Measurements from ENCODE around the gene ACOT11.

Gene ACOT11

GRCh38 chr1:54593571-54594160, 45.6 kb downstream of the ACOT11 start:
- TF ChIP-seq, protein P1, sequence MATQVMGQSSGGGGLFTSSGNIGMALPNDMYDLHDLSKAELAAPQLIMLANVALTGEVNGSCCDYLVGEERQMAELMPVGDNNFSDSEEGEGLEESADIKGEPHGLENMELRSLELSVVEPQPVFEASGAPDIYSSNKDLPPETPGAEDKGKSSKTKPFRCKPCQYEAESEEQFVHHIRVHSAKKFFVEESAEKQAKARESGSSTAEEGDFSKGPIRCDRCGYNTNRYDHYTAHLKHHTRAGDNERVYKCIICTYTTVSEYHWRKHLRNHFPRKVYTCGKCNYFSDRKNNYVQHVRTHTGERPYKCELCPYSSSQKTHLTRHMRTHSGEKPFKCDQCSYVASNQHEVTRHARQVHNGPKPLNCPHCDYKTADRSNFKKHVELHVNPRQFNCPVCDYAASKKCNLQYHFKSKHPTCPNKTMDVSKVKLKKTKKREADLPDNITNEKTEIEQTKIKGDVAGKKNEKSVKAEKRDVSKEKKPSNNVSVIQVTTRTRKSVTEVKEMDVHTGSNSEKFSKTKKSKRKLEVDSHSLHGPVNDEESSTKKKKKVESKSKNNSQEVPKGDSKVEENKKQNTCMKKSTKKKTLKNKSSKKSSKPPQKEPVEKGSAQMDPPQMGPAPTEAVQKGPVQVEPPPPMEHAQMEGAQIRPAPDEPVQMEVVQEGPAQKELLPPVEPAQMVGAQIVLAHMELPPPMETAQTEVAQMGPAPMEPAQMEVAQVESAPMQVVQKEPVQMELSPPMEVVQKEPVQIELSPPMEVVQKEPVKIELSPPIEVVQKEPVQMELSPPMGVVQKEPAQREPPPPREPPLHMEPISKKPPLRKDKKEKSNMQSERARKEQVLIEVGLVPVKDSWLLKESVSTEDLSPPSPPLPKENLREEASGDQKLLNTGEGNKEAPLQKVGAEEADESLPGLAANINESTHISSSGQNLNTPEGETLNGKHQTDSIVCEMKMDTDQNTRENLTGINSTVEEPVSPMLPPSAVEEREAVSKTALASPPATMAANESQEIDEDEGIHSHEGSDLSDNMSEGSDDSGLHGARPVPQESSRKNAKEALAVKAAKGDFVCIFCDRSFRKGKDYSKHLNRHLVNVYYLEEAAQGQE (IDR thresholded peaks at IDR 0.05; ENCODE audit: insufficient read depth in 1 of 2, low read depth in 2 of 2, low read length in 2 of 2), result no peak
- TF ChIP-seq TAF1 (IDR thresholded peaks at IDR 0.05; ENCODE audit: borderline replicate concordance, insufficient read depth, low read length), result no peak
- TF ChIP-seq SIN3A (IDR thresholded peaks at IDR 0.05; ENCODE audit: borderline replicate concordance, insufficient read depth, low read length), result no peak
- no peak for TF ChIP-seq POLR2AphosphoS5 (IDR thresholded peaks at IDR 0.05; ENCODE audit: low read depth, low read length)
- no peak for TF ChIP-seq FOXP2 (optimal IDR thresholded peaks at IDR 0.05; ENCODE audit: borderline replicate concordance, extremely low read depth, extremely low read length, insufficient read depth)

DNA sequence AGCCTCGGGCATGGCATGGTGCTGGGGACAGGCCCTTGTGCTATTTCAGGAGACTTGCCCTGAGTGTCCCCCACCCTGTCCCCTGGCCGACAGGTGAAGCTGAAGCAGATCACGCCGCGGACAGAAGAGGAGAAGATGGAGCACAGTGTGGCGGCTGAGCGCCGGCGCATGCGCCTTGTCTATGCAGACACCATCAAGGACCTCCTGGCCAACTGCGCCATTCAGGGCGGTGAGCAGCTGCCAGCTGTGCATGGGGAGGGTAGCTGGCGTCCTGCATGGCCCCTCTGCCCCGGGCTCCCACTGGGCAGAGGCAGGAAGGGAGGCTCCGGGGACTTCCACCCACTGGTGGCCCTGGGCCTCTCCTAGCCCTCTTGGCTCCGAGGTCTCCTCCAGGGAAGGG, 46.4 kb downstream of the ACOT11 start:
- TF ChIP-seq, protein P1 (IDR thresholded peaks at IDR 0.05; ENCODE audit: insufficient read depth in 1 of 2, low read depth in 2 of 2, low read length in 2 of 2), result no peak
- TF ChIP-seq FOXP2 (optimal IDR thresholded peaks at IDR 0.05; ENCODE audit: borderline replicate concordance, extremely low read depth, extremely low read length, insufficient read depth) (no peak), SIN3A (IDR thresholded peaks at IDR 0.05; ENCODE audit: borderline replicate concordance, insufficient read depth, low read length) (no peak), POLR2AphosphoS5 (IDR thresholded peaks at IDR 0.05; ENCODE audit: low read depth, low read length) (no peak), TAF1 (IDR thresholded peaks at IDR 0.05; ENCODE audit: borderline replicate concordance, insufficient read depth, low read length) (no peak)

DNA sequence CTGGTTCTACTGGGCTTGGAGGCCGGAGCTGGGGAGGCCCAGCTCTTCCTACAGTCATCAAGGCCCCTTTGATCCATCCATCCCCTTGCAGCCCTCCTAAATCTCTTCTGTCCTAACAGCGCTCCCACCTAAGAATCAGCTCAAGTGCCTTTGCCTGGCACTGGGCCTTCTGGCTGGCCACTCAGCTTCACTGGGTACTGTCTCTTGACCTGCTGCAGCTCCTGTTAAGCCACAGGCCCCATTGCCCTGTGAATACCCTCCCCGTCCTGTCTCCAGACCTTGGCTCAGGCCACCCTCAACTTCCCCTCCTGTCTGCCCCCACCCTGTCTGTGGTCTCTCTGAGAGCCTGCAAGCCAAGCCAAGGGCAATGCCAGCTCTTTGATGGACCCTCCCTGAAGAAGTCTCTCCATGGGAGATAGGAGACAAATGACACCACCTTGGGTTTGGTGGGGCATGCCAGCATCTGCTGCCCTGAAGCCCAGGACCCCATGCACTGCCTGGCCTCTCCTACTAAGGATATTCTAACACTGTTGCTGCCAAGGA, 48.0 kb downstream of the ACOT11 start:
- TF ChIP-seq FOXP2 (optimal IDR thresholded peaks at IDR 0.05; ENCODE audit: borderline replicate concordance, extremely low read depth, extremely low read length, insufficient read depth) (no peak), POLR2AphosphoS5 (IDR thresholded peaks at IDR 0.05; ENCODE audit: low read depth, low read length) (no peak), TAF1 (IDR thresholded peaks at IDR 0.05; ENCODE audit: borderline replicate concordance, insufficient read depth, low read length) (no peak), SIN3A (IDR thresholded peaks at IDR 0.05; ENCODE audit: borderline replicate concordance, insufficient read depth, low read length) (no peak)
- TF ChIP-seq, protein P1 (IDR thresholded peaks at IDR 0.05; ENCODE audit: insufficient read depth in 1 of 2, low read depth in 2 of 2, low read length in 2 of 2), result no peak

- TF ChIP-seq TAF1 (IDR thresholded peaks at IDR 0.05; ENCODE audit: borderline replicate concordance, insufficient read depth, low read length), result no peak
- TF ChIP-seq SIN3A (IDR thresholded peaks at IDR 0.05; ENCODE audit: borderline replicate concordance, insufficient read depth, low read length), result no peak
- TF ChIP-seq, protein P1 (IDR thresholded peaks at IDR 0.05; ENCODE audit: insufficient read depth in 1 of 2, low read depth in 2 of 2, low read length in 2 of 2), result no peak
- TF ChIP-seq FOXP2 (optimal IDR thresholded peaks at IDR 0.05; ENCODE audit: borderline replicate concordance, extremely low read depth, extremely low read length, insufficient read depth), result no peak
- TF ChIP-seq POLR2AphosphoS5 (IDR thresholded peaks at IDR 0.05; ENCODE audit: low read depth, low read length), result no peak
These were observed 48.7 kb downstream of the ACOT11 start for GRCh38 chr1:54596756-54597155.

Measured in PFSK-1 (cell line).